ENCODE data around the gene HINFP.

The HINFP gene, protein sequence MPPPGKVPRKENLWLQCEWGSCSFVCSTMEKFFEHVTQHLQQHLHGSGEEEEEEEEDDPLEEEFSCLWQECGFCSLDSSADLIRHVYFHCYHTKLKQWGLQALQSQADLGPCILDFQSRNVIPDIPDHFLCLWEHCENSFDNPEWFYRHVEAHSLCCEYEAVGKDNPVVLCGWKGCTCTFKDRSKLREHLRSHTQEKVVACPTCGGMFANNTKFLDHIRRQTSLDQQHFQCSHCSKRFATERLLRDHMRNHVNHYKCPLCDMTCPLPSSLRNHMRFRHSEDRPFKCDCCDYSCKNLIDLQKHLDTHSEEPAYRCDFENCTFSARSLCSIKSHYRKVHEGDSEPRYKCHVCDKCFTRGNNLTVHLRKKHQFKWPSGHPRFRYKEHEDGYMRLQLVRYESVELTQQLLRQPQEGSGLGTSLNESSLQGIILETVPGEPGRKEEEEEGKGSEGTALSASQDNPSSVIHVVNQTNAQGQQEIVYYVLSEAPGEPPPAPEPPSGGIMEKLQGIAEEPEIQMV

DNA sequence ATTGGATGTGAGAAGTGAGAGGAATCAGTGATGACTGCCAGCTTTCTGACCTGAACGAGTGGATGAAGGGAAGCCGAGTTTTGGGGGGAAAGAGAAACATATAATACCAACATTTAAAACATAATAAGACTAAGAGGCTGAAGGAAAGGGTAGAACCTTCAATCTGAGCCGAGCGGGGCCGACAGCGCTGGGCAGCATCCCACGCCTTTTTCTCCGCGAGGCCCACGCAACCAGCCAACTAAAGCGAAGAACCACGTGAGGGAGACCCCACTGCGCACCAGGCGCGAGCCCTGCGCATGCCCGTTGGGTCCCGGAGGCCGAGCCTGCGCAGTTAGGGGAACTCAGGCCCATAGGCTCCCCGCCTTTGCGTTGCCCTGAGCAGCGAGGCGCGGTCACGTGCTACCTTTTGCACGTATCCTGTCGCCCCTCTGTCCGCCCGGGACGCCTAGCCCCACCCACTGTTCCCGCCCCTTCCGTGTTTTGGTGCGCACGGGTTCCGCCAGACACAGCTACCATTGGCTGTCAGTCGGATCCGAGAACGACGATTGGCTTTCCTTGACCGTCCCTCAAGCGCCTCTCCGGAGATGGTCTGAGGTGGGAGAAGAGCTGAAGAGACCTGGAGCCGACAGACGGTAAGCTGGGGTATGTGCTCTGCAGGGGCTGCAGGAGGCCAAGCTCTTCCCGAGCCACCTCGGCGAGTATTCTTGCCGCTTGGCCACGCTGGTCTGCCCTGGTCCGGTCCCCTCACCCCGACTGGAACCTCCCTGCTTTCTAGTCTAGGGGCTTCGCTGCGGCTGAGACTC lies at the start of gene HINFP:
Gene HINFP (plus strand): TSS at position 573 of the 803 bp plus-strand sequence. CDS start 5,365 bp downstream, outside the sequence.
- DNase-seq: peak; percentile 99

DNA sequence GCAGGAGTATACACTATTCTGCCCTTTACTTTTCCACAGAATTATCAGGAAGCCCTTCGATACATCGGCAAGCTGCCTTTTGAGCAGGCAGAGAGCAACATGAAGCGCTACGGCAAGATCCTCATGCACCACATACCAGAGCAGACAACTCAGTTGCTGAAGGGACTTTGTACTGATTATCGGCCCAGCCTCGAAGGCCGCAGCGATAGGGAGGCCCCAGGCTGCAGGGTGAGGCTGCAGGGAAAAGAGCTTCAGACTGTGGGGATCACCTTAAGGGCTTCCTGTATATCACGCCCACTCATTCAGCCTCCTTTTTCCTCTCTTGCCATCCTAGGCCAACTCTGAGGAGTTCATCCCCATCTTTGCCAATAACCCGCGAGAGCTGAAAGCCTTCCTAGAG lies 43.5 kb upstream of the HINFP start:
- DNase-seq: no peak

DNA sequence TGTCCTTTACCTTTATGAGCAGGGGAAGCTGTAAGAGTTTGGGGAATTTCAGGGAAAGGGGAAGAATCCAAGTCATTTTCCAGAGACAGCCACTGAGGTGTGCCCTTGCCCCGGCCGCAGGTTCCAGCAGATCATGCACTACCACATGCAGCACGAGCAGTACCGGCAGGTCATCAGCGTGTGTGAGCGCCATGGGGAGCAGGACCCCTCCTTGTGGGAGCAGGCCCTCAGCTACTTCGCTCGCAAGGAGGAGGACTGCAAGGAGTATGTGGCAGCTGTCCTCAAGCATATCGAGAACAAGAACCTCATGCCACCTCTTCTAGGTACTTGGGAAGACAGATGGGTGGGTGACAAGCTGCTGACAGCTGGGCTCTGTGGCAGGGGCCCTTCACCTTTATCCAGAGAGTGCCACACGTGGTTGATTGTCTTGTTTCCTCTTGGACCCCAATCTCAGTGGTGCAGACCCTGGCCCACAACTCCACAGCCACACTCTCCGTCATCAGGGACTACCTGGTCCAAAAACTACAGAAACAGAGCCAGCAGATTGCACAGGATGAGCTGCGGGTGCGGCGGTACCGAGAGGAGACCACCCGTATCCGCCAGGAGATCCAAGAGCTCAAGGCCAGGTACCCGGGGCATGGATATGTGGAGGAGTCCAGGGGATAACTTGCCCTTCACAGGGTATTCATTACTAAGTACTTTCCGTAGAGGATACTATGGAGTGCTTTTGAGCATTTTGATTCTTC lies 42.5 kb upstream of the HINFP start:
- DNase-seq: no peak

DNA sequence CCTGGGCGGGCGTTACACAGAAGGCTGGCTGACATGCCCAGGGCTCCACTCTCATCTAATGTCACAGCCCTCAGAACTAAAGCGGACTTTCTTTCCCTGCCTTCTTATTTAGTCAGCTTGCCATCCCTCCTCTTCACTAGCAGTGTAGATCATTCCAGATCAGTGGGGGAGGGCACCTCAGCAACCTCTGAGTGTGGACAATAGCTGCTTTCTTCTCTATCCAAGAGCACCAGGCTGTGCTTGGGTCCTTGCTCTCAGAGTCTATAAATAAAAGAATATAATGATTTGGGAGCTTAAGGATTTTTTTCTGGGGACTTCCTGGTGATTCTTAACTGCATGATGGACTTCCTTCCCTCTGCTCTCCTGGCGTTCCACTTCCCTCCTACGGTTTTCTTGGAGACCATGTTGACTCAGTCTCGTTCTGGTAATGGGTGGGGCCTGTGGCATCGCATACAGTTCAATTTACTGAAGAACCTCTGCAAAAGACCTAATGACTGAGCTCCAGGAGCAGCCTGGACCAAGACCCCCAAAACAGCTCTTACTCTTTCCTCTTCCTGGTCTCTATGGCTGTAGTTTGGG lies 39.6 kb upstream of the HINFP start:
- DNase-seq: peak; percentile 70

DNA sequence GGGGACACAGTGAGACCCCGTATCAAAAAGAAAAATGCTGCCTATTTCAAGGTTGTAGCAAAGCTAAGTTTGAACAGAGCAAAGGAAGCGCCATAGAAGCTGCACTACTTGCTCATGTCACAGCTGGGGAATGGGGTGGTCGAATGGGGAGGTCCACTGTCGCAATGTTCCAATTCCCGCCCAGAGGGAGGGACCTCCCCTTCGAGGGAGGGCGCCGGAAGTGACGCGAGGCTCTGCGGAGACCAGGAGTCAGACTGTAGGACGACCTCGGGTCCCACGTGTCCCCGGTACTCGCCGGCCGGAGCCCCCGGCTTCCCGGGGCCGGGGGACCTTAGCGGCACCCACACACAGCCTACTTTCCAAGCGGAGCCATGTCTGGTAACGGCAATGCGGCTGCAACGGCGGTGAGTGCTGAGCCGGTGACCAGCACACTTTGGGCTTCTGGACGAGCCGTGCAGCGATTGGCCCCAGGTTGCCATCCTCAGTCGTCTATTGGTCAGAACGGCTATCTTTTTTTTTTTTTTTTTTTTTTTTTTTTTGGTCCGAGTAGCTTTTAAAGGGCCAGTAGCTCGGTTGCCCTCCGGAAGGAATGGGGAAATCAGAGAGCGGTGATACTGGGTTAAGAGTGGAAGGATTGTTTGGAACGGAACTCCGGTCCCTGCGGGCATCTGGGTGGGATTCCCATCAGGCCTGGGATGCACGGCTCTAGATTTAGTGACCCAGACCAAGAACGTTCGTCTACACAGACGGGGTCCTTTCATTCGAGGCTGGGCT lies 36.5 kb upstream of the HINFP start, which contains the start of gene HMBS:
Gene HMBS (plus strand): TSS at position 219 of the 774 bp plus-strand sequence. CDS start 153 bp downstream, at position 372.
- peak; percentile 96 for DNase-seq

DNA sequence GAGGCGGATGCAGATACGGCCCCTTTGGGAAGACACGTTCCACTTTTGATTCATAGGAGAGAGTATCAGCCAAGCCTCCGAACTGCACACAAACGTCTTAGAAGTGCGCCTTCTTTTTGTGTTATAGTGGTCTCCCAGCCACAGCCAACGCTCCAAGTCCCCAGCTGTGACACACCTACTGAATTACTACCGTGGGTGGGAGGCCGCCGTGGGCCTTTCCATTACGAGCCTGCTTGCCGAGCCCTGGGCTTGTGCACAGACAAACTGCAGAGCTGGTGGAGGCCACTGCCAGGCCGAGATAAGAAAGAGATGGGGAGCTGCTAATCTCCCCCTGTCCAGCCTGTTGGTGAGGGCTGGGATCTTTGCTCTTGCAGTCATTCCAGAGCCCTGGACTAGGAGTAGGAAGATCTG lies 35.9 kb upstream of the HINFP start:
- no peak for DNase-seq

DNA sequence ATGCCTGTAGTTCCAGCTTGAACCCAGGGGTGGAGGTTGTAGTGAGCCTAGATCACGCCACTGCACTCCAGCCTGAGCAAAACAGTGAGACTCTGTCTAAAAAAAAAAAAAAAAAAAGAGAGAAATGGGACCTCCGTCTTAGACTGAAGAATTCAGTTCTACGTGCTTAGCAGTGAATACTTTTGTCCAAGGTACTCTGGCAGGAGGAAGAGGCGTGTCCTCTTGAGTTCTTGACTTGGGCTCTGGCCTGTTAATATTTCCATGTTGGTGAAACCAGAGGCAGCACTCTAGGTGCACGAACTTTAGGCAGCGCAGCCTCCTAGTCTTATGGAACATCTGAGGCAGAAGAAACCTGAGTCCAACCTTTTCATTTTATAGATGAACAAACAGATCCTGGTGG lies 34.3 kb upstream of the HINFP start:
- no peak for DNase-seq

DNA sequence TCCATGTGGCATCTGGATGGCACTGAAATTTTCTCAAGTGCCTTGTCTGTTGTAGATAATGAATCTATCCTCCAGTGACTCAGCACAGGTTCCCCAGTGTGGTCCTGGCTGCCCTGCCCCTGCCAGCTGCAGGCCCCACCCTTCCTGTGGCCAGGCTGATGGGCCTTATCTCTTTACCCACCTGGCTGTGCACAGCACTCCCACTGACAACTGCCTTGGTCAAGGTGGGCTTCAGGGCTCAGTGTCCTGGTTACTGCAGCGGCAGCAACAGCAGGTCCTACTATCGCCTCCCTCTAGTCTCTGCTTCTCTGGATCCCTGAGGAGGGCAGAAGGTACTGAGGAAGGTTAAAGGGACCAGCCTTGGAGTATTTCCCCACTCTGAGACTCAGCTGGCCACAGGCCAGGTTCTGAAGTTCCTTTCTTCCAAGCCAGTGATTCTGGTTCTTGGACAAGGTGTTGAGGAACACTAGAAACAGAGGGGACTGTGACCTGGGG lies 33.6 kb upstream of the HINFP start:
- DNase-seq: no peak

DNA sequence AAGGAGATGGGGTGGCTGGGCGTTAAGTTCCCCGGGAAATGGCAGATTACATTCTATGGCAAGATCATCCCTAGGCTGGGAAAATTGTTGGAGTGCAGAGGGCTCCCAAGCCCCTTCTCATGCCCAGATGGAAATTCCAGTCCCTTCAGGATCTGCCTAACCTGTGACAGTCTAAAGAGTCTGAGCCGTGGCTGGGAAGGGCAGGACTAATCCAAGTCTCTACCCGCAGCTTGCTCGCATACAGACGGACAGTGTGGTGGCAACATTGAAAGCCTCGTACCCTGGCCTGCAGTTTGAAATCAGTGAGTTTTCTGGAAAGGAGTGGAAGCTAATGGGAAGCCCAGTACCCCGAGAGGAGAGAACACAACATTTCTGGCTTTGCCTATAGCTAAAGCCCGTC lies 33.0 kb upstream of the HINFP start:
- DNase-seq: no peak

DNA sequence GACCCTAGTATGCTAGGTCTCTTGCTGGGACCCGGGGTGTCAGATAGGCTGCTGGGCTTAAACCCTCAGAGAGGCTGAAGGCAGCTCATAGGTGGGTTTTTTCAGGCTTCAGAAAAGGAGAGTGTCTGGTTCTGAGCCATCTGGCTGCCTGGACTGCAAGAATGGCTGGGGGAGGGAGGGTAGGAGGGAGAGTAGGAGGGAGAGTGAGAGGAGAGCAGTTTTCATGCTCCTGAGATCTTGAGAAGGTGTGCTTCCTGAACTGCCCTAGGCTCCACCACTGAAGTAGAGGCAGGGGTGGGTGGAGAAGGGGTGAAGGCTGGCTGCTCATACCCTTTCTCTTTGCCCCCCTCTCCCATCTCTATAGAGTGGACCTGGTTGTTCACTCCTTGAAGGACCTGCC lies 32.1 kb upstream of the HINFP start:
- DNase-seq: no peak

DNA sequence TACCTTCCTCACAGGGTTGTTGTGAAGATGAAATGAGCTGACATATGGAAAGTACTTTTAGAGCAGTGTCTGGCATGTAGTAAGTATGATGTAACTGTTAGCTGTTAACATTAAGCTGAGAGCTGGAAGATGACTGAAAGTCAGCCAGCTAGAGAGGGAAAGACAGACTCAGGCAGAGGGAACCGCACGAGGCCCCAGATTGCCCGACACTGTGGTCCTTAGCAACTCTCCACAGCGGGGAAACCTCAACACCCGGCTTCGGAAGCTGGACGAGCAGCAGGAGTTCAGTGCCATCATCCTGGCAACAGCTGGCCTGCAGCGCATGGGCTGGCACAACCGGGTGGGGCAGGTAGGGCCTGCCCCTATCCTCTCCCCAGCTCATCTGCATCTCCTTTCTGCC lies 30.2 kb upstream of the HINFP start:
- no peak for DNase-seq

DNA sequence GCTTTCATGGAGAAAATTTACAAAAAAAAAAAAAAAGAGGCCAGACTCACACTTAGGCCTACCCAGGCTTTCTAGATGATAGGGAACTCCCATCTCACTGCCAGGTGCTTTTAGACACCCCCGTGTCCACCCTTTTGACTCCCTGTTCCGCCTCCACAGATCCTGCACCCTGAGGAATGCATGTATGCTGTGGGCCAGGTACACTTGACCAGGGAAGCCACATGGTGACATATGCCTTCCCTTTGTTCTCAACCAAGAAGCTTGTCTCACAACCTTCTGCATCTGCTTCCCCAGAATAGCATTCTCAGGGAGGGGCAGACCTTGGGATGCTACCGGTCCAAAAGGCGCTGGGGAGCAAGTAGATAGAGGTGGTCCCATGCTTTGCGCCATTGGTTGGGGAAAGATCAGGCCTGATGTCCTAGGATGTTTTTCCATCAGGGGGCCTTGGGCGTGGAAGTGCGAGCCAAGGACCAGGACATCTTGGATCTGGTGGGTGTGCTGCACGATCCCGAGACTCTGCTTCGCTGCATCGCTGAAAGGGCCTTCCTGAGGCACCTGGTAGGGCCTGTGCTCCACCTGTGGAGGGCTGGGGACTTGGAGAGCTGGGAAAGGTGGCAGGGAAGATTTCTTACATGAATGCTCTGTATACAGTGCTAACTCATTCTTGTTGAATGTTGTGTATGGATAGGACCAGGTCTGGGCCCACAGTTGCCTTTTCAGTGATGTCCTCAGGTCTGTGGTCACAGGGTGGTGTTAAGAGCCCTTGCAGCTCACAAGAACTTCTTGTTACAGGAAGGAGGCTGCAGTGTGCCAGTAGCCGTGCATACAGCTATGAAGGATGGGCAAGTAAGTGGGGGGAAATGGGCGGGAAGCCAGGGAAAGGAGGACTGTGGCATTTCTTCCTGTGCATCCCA lies 29.2 kb upstream of the HINFP start:
- no peak for DNase-seq

DNA sequence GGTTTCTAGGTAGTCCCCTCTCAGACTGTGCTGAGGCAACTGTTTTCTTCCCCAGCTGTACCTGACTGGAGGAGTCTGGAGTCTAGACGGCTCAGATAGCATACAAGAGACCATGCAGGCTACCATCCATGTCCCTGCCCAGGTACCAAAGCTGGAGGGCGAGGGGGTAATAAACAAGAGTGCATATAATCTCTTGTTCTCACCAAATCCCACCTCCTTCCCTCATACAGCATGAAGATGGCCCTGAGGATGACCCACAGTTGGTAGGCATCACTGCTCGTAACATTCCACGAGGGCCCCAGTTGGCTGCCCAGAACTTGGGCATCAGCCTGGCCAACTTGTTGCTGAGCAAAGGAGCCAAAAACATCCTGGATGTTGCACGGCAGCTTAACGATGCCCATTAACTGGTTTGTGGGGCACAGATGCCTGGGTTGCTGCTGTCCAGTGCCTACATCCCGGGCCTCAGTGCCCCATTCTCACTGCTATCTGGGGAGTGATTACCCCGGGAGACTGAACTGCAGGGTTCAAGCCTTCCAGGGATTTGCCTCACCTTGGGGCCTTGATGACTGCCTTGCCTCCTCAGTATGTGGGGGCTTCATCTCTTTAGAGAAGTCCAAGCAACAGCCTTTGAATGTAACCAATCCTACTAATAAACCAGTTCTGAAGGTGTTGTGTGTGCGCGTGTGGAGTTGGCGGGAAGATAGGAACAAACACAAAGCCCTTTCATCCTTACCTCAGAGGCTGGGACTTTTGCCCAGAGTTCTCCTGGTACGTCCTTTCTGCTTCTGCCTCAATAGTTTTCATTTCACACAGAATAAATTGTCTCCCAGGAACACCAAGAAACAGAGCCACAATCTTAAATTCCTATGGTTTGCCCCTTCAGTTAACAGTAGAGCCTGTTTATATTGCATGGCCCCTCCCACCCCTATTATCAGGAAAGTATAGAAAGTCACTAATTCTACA lies 28.2 kb upstream of the HINFP start:
- no peak for DNase-seq

DNA sequence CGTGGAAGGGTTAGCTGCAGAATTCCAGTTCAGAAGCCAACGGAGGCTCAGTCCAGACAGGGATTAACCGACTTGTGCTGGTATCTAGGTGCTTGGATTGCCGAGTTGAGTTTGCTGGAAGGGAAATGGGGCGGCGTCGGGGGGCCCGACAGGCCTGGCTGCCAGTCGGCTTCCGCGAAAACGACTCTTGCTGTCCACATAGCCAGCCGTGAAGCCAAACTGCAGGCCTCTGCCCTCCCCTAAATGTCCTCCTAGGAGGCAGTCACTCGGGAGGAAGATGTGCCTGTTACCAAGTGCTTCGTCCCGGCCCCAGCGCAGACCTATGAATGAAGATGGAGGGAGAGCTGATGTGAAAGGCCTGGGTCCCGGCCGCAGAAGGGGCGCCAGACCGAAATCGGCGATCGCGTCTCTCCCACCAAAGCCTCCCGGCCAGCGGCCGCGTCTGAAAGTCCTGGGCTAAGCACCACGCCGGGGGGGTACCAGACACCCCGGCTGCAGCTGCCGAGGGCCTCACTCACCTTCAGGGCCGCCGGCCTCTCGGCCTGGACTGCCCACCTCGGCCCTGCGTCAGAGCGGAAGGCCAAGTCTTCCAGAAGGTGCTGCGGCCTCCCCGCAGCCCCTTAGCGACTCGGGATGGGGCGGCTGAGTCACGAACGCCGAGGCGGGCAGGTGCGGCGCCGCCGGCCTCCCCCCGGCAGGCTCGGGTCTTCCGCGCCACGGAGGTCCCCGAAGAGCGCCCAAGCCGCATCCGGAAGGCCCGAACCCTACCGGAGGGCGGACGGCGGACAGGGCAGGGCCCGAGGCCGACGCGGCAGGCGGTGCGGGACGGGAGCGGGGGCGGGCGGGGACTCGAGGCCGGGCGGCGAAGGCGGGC lies 27.2 kb upstream of the HINFP start:
- peak; percentile 38 for DNase-seq

DNA sequence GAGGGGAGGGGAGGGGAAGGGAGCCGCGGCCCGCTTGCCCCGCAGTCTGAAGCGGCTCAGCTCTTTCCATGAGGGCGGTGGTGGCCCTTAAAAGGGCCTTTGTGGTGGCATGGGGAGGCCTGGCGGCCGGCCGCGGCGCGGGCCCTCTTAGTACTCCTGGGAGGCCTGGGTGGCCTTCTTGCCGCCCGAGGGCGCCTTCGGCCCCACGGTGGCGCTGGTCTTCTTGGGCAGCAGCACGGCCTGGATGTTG lies 26.6 kb upstream of the HINFP start:
- DNase-seq: peak; percentile 87

DNA sequence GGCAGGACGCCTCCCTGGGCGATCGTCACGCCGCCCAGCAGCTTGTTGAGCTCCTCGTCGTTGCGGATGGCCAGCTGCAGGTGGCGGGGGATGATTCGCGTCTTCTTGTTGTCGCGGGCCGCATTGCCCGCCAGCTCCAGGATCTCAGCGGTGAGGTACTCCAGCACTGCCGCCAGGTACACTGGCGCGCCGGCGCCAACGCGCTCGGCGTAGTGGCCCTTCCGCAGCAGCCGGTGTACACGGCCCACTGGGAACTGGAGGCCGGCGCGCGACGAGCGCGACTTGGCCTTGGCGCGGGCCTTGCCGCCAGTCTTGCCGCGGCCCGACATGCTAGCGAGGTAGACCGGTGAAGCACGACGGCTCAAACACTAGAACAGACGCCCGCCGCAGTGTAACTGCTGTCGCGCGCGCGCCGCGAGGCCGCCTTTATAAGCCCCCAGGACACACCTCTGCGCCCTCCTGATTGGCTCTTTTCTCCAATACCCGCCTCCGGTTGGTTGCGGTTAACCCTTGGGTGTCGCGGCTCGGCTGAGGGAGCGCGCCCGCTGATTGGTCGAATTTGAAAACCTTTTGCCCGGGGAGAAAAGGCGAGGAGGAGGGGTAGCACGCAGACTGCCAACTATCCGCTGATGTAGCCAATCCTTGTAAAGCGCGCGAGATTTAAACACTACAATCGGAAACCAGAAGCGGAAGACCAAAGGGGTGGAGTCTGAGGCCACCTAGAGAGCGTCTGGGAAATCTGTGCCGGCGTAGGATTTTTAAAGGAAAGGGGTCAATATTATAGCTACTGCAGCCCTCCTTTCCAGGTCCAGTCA lies 26.1 kb upstream of the HINFP start:
- DNase-seq: peak; percentile 100

DNA sequence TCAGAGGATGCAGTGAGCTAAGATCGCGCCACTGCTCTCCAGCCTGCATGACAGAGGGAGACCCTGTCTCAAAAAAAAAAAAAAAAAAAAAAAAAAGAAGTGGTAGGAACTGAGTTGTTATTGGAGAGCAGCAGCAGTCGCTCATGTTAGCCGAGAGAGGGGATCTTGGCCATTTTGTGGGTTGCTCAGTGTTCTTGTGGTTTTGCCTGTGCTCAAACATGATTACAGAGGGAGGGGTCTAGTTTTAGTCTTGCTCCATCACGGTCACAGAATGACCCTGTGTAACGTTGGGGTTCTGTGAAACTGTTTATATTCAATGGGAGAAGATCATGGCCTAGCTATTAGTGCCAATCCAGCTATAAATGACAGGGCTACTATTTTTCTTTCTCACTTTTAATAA lies 21.7 kb upstream of the HINFP start:
- no peak for DNase-seq
